Activated CD8-positive, alpha-beta memory T cell treated with anti-CD3 and anti-CD28 coated beads for 36 hours (primary cell): ENCODE results near the gene SYT9. TPM values are rescaled to one million over a fixed set of nuclear protein-coding genes. Genes with fewer than 3 reads are reported as not detected.

Experiments
- CTCF ChIA-PET: fragments of 350-600 bp; sonication (Branson Sonifier 250); formaldehyde crosslinking; loops from one replicate; lab custom pipeline; 2021; ENCODE audit warnings: antibody characterized with exemption; lab: Charles Lee
- POLR2A ChIA-PET: fragments of 350-600 bp; sonication (Branson Sonifier 250); formaldehyde crosslinking; loops from one replicate; lab custom pipeline; 2021; ENCODE audit warnings: antibody characterized with exemption; lab: Charles Lee
- total RNA-seq, 2 experiments: library from RNA; stranded (reverse); gene quantifications; one replicate each; pipeline ENCODE4 v1.2.3, GENCODE V29; 2021

The SYT9 gene, protein sequence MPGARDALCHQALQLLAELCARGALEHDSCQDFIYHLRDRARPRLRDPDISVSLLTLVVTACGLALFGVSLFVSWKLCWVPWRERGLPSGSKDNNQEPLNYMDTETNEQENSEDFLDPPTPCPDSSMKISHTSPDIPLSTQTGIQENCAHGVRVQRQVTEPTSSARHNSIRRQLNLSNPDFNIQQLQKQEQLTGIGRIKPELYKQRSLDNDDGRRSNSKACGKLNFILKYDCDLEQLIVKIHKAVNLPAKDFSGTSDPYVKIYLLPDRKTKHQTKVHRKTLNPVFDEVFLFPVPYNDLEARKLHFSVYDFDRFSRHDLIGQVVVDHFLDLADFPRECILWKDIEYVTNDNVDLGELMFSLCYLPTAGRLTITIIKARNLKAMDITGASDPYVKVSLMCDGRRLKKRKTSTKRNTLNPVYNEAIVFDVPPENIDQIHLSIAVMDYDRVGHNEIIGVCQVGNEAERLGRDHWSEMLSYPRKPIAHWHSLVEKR
- not detected for total RNA-seq

DNA sequence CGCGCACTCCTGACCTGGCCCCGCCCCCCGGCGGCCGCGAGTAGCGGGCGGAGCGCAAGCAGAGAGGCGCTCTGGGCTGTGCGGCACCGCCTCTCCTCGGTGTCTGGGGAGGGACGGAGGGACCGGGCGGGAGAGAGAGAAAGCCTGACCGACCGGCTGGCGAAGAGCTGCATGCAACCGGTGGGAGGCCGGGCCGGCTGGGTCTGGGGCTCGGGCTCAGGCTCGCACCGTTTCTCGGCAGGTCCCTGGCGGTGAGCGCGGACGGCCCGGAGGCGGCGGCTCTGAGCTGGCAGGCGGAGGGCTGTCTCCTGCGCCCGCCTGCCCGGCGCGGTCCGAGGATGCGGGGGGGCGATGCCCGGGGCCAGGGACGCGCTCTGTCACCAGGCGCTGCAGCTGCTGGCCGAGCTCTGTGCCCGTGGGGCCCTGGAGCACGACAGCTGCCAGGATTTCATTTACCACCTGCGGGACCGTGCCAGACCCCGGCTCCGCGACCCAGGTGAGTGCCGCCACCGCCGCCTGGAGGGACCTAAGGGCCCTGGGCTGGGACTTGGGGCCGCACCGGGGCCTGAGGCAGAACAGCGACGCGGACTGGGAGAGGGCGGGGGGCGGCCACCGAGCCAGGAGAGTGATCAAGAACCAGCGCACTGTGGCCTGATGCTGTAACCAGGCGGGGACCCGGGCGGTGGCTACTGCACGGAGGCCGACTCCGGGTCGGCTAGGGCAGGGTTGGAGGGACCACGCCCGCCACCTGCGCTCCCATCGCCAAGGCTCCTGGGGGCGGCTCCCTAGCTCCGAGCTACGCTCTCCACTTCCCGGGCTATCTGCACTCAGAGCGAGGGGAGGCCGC is at the start of gene SYT9:
Gene SYT9 (plus strand): TSS at position 69 of the 847 bp plus-strand sequence. CDS start 283 bp downstream, at position 352.
- CTCF ChIA-PET: no interaction called here

DNA sequence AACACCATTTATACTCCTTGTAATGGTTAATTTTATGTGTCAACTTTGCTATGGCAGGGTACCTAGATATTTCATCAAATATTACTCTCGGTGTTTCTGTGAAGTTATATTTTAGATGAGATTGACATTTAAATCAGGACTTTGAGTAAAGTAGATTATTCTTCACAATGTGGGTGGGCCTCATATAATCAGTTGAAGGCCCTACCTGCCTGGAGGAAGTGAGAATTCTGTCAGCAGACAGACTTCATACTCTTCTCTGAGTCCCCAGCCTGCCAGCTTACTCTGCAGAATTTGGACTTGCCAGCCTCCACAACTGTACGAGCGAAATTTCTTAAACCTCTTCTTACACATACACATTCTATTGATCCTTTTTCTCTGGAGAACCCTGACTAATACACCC is 49.3 kb upstream of the SYT9 start:
- CTCF ChIA-PET: no interaction called here
- POLR2A ChIA-PET: no interaction called here

More for the DNA sequence above, at the start of gene SYT9:
- POLR2A ChIA-PET: no interaction called here

- ChIA-PET POLR2A (no interaction called here), CTCF (no interaction called here)
Observed at GRCh38 chr11:7204778-7205177, 46.9 kb upstream of the SYT9 start.

DNA sequence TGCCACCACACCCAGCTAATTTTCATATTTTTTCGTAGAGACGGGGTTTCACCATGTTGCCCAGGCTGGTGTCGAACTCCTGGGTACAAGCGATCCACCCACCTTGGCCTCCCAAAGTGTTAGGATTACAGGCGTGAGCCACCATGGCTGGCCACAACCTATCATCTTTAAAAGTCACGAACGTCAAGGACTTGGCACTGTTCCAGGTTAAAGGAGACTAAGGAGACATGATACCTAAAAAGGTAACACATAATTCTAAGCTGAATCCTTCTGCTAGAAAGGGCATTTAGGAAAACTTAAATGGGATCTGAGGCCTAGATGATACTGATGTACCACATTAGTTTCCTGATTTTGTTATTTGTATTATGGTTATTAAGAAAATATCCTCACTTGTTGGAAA is 43.3 kb upstream of the SYT9 start:
- CTCF ChIA-PET: no interaction called here
- POLR2A ChIA-PET: no interaction called here

DNA sequence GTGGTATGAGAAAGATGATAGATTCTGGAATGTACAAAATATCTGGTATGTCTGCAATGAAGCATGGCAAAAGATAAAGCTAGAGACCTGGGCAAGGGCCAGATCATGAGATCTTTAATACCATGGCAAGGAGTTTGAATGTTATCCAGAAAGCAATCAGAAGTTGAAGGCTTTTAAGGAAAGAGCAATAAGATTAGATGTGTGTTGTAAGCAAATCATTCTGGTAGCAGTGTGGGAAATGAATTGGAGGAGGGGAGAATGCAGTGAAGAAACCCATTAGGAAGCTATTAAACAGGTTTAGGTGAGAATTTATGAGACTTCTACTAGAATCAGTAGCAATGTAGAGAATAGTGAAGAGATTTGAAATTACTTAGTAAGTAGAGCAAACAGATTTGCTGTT is 32.2 kb upstream of the SYT9 start:
- ChIA-PET POLR2A (no interaction called here), CTCF (no interaction called here)

GRCh38 chr11:7220636-7221035 is 31.1 kb upstream of the SYT9 start:
- ChIA-PET CTCF (no interaction called here), POLR2A (no interaction called here)

GRCh38 chr11:7222619-7223018 is 29.1 kb upstream of the SYT9 start:
- CTCF ChIA-PET: no interaction called here

GRCh38 chr11:7239877-7240276 is 11.8 kb upstream of the SYT9 start:
- ChIA-PET POLR2A (no interaction called here), CTCF (no interaction called here)

More at GRCh38 chr11:7222619-7223018, 29.1 kb upstream of the SYT9 start:
- POLR2A ChIA-PET: no interaction called here

DNA sequence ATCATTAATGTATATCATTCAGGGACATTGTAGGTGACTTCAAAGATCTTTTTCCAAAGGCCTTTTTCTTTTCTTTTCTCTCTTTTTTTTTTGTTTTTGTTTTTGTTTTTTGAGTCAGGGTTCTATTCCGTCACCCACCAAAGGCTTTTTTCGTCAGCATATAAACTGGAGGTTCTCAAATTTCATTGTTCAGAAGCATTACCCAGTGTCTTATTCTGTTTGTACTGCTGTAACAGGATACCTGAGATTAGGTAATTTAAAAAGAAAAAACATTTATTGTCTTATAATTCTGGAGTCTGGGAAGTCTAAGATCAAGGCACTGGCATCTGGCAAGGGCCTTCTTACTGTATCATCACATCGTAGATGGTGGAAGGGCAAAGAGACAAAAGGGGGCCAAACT is 6.4 kb upstream of the SYT9 start:
- POLR2A ChIA-PET: no interaction called here
- CTCF ChIA-PET: no interaction called here

DNA sequence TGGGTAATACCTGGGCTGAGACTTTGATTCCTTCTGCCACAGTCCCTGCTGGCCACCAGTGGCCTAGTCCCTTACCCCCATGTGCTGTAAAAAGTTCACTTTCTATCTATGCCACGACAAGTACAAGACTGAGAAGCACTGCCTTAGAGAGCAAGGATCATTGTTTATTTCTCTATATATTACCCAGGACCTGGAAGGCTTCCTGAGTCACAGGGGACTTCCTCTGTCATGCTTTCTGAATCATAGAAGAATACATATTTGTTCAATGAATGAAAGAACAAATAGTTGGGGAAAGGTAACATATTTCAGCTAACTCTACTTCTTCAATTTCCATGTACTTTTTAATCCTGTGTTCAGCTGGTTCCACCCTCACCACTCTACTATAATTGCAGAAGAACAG is 5.5 kb upstream of the SYT9 start:
- POLR2A ChIA-PET: no interaction called here
- CTCF ChIA-PET: no interaction called here

GRCh38 chr11:7250166-7250565 is 1.5 kb upstream of the SYT9 start:
- ChIA-PET POLR2A (no interaction called here), CTCF (no interaction called here)

DNA sequence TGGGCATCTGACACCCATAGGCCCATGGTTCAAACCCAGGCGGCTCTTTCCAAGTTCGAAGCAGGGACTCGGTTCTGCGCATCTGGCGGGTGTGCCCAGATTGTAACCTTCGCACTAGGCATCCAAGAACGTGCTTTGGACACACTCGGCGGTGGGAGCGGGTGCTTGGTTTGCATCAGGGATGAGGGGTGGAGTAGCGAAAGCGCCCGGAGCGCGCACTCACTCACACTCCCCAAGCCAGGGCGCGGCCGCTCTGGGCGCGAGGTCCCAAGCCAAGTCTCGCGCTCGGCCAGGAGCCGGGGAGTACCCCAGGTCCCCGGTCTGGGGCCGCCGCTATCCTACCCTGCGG is 243 bp upstream of the SYT9 start:
- CTCF ChIA-PET: no interaction called here
- POLR2A ChIA-PET: no interaction called here

GRCh38 chr11:7252683-7253213 is 1.0 kb downstream of the SYT9 start:
- ChIA-PET POLR2A (no interaction called here), CTCF (no interaction called here)

DNA sequence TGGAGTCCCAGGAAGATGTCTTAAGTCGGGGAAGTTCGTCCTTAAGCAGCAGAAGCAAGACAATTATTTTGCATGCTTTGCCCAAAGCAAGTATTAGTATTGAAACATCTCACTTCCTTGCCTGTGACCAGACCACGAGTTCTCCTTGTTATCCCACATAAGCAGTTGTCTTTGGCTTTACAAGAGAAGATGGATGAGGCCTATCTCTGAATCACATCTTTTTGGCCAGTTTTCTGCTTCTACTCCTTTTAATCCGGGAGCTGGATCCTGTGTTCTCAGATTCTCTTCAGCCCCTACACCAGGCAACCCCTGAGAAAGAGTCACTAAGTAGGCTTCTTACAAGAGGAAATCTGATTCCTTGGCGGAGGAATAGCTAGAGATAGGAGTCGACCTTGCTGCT is 2.1 kb downstream of the SYT9 start:
- ChIA-PET POLR2A (no interaction called here), CTCF (no interaction called here)

DNA sequence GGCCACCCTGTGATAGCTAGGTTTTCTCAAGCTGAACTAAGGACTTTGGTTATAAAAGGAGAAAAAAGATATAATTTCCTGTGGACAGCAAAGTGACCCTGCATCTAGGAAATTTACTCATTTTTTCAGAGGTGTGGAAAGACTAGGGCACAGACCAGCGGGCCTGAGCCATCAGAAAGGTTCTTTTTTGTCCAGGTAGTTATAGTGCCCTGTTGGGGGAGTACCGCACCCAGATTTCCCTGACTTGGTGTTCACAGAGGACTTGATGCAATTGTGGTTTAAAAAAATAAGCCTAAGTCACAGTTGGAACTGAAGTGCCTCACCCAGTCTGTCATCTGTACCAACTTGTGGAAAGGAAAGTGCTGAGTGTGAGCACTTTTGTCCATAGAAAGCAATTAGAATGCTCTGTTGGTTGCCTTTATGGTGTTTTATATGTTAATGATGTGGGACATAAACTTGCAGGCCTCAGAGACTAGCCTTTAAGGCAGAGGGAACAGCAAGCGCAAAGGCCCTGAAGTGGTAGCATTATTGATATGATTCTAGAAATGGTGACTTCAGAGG is 3.1 kb downstream of the SYT9 start:
- CTCF ChIA-PET: no interaction called here
- POLR2A ChIA-PET: no interaction called here

DNA sequence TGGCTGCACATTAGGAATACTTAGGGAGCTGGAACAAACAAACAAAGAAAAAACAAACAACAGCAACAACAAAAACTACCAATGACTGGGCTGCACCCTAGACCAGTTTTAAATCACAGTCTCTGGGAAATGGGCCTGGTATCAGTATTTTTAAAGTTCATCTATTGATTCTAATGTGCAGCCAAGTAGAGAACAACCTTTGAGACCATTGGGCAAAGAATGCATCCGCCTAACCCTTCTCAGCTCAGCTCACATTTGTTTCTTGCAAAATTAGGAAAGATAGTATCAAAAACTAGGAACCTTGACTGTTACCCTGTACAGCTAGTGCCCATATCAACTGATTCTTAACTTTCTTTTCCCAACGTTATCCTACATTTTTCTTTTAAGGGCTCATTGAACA is 5.2 kb downstream of the SYT9 start:
- CTCF ChIA-PET: no interaction called here
- POLR2A ChIA-PET: no interaction called here

- POLR2A ChIA-PET: no interaction called here
- CTCF ChIA-PET: no interaction called here
Observed at GRCh38 chr11:7257724-7258123, 6.0 kb downstream of the SYT9 start.

- ChIA-PET POLR2A (no interaction called here), CTCF (no interaction called here)
Observed at GRCh38 chr11:7261578-7261977, 9.9 kb downstream of the SYT9 start.

GRCh38 chr11:7262672-7263071 is 11.0 kb downstream of the SYT9 start:
- CTCF ChIA-PET: no interaction called here

GRCh38 chr11:7263842-7264241 is 12.1 kb downstream of the SYT9 start:
- CTCF ChIA-PET: no interaction called here
- POLR2A ChIA-PET: no interaction called here

More at GRCh38 chr11:7262672-7263071, 11.0 kb downstream of the SYT9 start:
- POLR2A ChIA-PET: no interaction called here
